Measurements from ENCODE around the gene ITIH3.
A peak's percentile ranks its signal among the peaks of the same experiment; 100 is the strongest.

Gene ITIH3

GRCh38 chr3:52843881-52844280 lies 49.3 kb downstream of the ITIH3 start:
- no peaks in the 10 kb centered on the region for H4K20me1 ChIP-seq (ENCODE audit: insufficient read depth)
- TF ChIP-seq CTCF (conservative IDR thresholded peaks at IDR 0.05; ENCODE audit: low read depth, low read length) = no peak
- no peaks in the 10 kb centered on the region for H3K4me1 ChIP-seq (ENCODE audit: low read depth, poor library complexity, severe bottlenecking)
- no peak overlapping the region for H3K9ac ChIP-seq
- H3K79me2 ChIP-seq (ENCODE audit: insufficient read depth, low read depth) = no peaks in the 10 kb centered on the region
- no peak overlapping the region for H2AFZ ChIP-seq (ENCODE audit: low read depth)
- H3K36me3 ChIP-seq (ENCODE audit: insufficient read depth) = no peaks in the 10 kb centered on the region
- H3K27ac ChIP-seq = no peak overlapping the region
- no peak overlapping the region for H3K4me3 ChIP-seq (IDR thresholded peaks at IDR 0.05; ENCODE audit: insufficient read depth, low read depth, low read length)
- H3K27me3 ChIP-seq (ENCODE audit: insufficient read depth, low read depth) = no peaks in the 10 kb centered on the region
- no peak overlapping the region for H3K4me2 ChIP-seq

GRCh38 chr3:52844290-52844975 lies 49.8 kb downstream of the ITIH3 start:
- Histone ChIP-seq H3K27ac (no peak overlapping the region), H3K36me3 (ENCODE audit: insufficient read depth) (no peaks in the 10 kb centered on the region), H4K20me1 (ENCODE audit: insufficient read depth) (no peaks in the 10 kb centered on the region), H3K79me2 (ENCODE audit: insufficient read depth, low read depth) (no peaks in the 10 kb centered on the region), H3K4me1 (ENCODE audit: low read depth, poor library complexity, severe bottlenecking) (no peaks in the 10 kb centered on the region), H3K4me2 (no peak overlapping the region), H2AFZ (ENCODE audit: low read depth) (no peak overlapping the region), H3K4me3 (IDR thresholded peaks at IDR 0.05; ENCODE audit: insufficient read depth, low read depth, low read length) (no peak overlapping the region), H3K27me3 (ENCODE audit: insufficient read depth, low read depth) (no peaks in the 10 kb centered on the region), H3K9ac (no peak overlapping the region)
- TF ChIP-seq CTCF (conservative IDR thresholded peaks at IDR 0.05; ENCODE audit: low read depth, low read length) = no peak

- Histone ChIP-seq H3K4me3 (IDR thresholded peaks at IDR 0.05; ENCODE audit: insufficient read depth, low read depth, low read length) (no peak overlapping the region), H3K27me3 (ENCODE audit: insufficient read depth, low read depth) (no peaks in the 10 kb centered on the region), H3K4me1 (ENCODE audit: low read depth, poor library complexity, severe bottlenecking) (no peaks in the 10 kb centered on the region), H2AFZ (ENCODE audit: low read depth) (no peak overlapping the region), H3K4me2 (no peak overlapping the region), H3K36me3 (ENCODE audit: insufficient read depth) (no peaks in the 10 kb centered on the region), H4K20me1 (ENCODE audit: insufficient read depth) (no peaks in the 10 kb centered on the region), H3K9ac (no peak overlapping the region), H3K27ac (no peak overlapping the region), H3K79me2 (ENCODE audit: insufficient read depth, low read depth) (no peaks in the 10 kb centered on the region)
- no peak for TF ChIP-seq CTCF (conservative IDR thresholded peaks at IDR 0.05; ENCODE audit: low read depth, low read length)
These were observed 50.6 kb downstream of the ITIH3 start for GRCh38 chr3:52845157-52845556.

- H3K36me3 ChIP-seq (ENCODE audit: insufficient read depth) = no peaks in the 10 kb centered on the region
- H2AFZ ChIP-seq (ENCODE audit: low read depth) = no peak overlapping the region
- no peak overlapping the region for H3K9ac ChIP-seq
- H3K27ac ChIP-seq = no peak overlapping the region
- peak; percentile 55 for TF ChIP-seq CTCF (conservative IDR thresholded peaks at IDR 0.05; ENCODE audit: low read depth, low read length)
- no peak overlapping the region for H3K4me2 ChIP-seq
- no peak overlapping the region for H3K4me3 ChIP-seq (IDR thresholded peaks at IDR 0.05; ENCODE audit: insufficient read depth, low read depth, low read length)
- no peaks in the 10 kb centered on the region for H3K27me3 ChIP-seq (ENCODE audit: insufficient read depth, low read depth)
- H3K4me1 ChIP-seq (ENCODE audit: low read depth, poor library complexity, severe bottlenecking) = no peaks in the 10 kb centered on the region
- no peaks in the 10 kb centered on the region for H3K79me2 ChIP-seq (ENCODE audit: insufficient read depth, low read depth)
- H4K20me1 ChIP-seq (ENCODE audit: insufficient read depth) = no peaks in the 10 kb centered on the region
These were observed 51.3 kb downstream of the ITIH3 start for GRCh38 chr3:52845691-52846431.
